GM19193 (cell line): ENCODE measurements around the gene CLIC4.

ENCODE experiments used
- POLR2A ChIP-seq: IDR thresholded peaks from 4 replicates; pipeline ENCODE4 v1.6.1; 2011; ENCODE audit not compliant: insufficient read depth, insufficient read length; ENCODE audit errors: extremely low read depth

Gene CLIC4

DNA sequence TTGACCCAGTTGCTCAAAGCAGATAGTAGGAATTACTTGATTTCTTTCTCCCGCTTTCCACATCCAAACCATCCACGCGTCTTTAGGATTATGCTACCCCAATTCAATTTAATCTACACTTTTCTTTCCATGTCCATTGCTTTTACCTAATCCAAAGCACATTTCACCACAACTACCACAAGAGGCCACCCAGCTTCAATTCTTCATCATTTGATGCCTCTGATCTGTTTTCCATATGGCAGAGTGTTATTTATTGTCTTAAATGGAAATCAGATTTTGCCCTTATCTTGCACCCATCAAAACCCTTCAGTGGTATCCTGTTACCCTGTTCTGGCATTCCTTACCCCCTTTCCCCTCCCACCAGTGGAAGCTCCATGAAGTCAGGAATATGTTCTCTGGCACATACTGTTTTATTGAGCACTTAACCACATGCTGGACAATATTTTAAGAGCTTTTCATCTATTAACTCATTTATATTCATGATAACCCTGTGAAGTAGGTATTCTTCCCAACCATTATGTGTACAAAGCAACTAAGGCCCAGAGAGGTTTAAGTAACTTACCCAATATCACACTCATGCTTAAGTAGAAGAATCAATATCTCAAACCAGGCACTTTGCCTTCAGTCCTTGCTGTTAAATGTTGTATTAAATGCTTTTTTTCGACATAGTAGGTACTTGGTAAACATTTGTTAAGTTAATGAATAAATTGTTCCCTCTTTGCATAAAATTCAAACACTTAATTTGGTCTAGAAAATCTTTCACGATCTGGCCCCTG, 34.6 kb downstream of the CLIC4 start:
- TF ChIP-seq POLR2A: no peak

DNA sequence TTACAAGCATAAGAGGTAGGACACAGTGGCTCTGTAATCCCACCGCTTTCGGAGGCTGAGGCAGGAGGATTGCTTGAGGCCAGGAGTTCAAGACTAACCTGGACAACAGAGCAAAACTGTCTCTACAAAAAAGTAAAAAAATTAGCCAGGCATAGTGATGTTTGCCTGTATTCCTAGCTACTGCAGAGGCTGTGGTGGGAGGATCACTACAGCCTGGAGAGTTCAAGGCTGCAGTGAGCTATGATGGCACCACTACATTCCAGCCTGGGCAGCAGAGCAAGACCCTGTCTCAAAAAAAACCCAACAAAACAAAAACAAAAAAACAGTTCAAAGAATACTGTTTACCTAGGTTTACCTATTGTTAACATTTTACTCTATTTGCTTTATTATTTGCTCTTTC, 37.4 kb downstream of the CLIC4 start:
- no peak for TF ChIP-seq POLR2A

DNA sequence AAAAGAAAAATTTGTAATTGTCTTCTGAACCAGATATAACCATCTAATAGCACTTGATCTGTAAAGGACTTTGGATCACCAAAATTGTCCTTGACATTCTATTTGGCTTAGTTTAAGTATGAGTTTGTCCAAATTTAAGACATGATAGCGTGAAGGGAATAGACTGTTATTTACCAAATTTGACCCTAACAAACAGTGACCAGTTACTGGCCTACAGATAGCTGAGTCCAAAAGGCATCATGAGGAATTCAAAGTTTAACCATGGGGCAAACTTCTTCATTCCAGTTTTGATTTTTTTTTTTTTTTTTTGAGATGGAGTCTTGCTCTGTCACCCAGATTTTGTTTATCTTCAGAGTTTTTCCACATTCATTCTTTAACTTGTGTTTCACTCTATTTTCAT, 38.5 kb downstream of the CLIC4 start:
- no peak for TF ChIP-seq POLR2A

DNA sequence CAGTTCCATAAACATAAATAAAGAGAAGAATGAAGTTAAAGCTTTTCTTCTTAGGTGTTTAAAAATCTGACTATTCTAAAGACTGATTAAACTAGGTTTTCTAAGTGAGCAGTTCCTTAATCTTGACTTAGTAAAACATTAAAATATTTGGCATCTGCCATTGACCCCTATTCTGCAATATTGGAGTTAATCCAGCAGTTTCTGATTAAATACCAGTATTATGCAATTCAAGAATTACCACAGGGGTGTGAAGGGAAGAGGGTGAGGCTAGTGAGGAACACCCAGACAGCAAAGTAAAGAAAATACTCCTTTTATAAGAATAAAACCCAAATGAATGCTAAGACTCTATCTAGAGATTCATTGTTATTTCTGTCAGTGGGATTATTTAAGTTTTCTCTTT, 40.9 kb downstream of the CLIC4 start:
- TF ChIP-seq POLR2A: no peak

DNA sequence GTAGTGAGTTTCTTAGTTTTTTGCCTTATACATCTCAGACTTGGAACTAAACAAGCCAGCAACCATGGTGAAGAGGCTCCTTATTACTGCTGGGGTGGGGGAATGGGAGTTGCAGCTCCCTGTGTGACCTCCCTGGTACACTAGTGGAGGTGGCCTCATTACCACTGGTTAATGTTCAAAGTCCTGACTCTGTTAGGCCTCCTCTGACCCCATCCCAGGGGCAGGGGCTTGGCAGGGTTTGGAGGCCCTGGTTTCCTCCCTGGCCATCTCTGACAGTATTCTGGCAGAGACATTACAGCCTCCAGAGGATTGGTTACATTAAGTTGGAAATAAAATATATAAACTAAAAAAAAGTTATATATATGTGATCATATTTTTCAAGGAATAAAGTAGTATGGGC, 45.2 kb downstream of the CLIC4 start:
- TF ChIP-seq POLR2A: no peak

DNA sequence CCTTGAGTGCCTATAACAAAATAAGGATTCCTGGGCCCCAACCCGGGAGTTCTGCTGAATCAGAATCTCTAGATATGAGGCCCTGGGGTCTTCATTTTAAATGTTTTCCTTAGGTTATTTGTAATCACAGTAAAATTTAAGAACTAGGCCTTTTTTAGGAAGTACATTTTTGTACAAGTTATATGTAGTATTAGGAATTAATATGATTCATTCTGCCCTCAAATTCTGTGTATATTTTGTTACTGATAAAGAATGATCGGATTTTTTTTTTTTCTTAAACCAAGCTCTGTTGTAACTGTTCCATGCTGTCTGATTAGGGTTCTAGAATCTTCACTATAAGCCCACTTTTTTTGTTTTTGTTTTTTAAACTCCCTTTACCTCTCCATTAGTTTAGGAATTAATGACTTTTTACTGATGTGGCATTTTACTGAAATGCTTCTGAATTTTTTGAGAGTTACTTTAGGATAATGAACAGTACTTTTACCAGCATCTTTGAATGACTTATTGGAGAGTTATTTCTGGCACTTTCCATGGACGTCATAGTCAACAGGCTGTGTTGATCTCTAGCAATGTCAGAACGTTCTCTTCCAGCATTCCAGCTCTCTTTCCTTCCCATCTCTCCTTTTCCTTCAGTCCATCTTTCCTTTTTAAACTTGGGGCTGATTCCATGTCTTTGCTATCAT, 48.3 kb downstream of the CLIC4 start:
- no peak for TF ChIP-seq POLR2A

DNA sequence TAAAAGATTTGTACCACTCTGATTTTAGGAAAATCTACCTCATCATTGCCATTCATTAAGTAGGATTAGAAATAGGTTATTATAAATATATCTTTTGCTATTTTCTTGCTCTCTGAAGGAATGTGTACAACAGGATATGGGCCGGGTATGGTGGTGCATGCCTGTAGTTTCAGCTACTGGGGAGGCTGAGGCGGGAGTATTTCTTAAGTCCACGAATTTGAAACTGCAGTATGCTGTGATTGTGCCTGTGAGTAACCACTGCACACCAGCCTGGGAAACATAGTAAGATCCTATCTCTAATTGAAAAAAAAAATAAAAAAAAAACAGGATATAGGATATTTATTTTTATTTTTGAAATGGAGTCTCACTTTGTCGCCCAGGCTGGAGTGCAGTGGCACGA, 50.0 kb downstream of the CLIC4 start:
- TF ChIP-seq POLR2A: no peak

DNA sequence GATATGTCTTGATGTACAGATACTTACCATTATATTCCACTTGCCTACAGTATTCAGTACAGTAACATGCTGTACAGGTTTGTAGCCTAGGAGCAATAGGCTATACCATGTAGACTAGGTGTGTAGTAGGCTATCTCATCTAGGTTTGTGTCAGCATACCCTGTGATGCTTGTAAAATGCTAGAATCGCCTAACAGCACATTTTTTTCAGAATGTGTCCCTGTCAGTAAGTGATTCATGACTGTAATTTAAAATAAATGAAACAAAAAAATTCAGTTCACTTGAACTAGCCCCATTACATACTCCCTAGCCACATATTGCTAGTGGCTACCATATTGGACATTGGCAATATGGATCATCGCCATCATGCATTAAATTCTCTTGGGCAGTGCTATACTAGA, 51.3 kb downstream of the CLIC4 start:
- no peak for TF ChIP-seq POLR2A

DNA sequence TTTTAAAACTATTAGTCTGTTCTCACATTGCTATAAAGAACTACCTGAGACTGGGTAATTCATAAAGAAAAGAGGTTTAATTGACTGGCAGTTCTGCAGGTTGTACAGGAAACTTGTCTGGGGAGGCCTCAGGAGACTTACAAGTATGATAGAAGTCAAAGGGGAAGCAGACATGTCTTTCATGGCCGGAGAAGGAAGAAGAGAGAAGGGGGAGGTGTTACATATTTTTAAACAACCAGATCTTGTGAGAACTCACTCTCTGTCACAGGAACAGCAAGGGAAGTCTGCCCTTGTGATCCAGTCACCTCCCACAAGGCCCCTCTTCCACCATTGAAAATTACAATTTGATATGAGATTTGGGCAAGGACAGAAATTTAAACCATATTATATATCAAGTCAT, 55.9 kb downstream of the CLIC4 start:
- TF ChIP-seq POLR2A: no peak

DNA sequence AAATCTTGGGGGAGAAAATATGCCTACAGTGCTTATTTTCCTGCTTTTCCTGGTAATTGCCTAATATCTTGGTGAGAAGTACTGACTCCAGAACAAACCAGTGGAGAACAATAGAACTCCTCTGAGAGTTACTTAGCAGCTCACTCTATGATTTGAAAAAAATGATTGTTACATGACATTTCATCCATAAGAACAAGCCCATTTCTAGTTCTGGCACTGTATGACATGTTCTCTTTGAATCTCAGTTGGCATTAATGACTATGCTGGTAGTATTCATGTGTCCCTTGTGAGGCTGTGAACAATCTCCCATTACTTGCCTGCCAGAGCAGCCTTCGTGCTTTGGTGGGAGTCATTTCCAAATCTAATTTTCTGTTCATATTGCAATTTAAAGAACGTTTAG, 58.0 kb downstream of the CLIC4 start:
- no peak for TF ChIP-seq POLR2A

DNA sequence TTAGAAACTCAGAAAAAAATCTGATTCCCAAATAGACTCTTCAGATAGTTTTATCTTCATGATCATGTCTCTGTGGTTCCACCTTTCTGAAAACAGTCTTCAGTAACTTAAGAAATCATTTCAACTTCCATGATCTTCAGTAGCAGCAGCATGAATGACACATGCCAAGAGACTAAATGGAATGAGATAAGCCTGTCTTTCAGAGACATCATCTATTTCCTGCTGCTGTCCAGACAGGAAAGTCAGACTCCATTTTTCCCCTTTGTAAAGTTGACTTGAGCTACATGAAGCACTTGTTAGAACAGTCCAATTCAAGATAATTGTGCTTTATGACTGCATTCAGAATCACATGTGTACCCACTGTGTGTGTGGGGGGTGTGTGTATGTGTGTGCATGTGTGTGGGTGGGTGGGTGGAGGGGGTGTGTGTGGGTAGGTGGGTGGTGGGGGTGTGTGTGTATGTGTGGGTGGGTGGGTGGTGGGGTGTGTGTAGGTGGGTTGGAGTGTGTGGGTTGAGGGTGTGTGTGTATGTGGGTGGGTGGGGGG, 58.8 kb downstream of the CLIC4 start:
- TF ChIP-seq POLR2A: no peak

DNA sequence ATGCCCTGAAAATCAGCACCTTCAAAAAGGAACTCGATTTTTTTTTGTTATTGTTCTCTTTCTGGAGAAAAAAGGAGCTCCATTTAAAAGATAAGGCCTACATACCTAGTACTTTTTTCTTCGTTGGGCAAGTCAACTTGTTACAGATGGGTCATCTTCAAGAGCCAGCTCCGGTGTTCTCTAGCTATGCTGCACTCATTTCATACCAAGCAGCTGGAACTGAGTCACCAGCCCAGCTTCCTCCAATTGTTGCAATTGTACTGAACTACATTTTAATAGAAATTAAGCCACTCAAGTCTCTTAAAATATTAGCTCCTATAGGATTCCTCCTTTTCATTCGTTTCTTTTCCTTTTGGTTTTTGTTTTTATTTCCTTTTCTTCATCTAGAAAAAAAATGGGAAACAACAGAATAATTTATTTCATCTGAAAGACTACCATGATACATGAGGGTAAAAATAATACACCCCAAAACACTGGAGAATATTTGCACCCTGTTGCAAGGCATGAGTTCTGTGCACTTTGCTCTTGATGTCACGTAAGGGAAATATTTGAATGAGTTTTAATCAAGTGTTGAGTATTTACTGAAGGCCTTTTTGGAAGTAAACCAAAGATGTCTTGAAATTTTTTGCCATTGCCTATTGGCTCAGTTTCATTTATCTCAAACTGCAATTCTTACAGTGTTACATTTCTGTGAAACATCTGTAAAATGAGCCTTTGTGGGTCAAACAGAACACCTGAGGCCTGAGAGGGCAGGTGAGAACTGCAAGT, 60.5 kb downstream of the CLIC4 start:
- TF ChIP-seq POLR2A: no peak

DNA sequence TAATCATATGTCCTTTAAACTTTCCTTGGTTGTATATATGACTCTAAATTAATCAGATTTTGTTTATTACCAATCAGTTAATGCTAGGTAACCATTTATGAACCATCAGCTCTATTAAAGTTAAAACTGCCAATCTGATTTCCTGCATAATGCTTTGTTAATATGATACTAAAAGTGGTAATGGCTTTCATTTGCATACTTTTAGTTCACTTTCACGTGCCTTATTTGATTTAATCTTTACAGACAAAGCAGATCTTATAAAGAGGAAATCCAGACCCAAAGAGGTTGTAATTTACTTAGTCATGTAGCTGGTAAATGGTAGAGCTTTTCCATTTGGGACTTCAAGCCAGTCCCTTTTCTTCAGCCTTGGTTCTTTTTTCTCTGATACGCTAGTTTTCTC, 61.3 kb downstream of the CLIC4 start:
- no peak for TF ChIP-seq POLR2A

DNA sequence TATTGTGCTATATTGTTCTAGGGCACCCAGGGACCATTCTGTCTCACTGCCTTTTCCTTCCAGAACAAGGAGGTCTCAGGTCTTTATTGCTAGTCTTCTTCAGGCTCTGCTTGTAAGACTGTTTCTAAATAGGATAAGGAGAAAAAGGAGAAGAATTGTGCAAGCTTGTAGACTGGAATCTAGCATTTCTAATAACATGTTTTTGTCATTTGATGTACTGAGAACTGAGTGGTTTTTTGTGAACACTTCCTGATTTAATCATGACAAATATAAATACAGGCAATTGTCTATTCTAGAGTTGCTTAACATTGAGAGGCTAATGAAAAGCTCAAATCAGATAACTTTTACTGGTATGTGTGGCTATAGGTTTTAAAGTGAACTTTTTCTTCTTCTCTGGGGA, 77.6 kb downstream of the CLIC4 start:
- no peak for TF ChIP-seq POLR2A

DNA sequence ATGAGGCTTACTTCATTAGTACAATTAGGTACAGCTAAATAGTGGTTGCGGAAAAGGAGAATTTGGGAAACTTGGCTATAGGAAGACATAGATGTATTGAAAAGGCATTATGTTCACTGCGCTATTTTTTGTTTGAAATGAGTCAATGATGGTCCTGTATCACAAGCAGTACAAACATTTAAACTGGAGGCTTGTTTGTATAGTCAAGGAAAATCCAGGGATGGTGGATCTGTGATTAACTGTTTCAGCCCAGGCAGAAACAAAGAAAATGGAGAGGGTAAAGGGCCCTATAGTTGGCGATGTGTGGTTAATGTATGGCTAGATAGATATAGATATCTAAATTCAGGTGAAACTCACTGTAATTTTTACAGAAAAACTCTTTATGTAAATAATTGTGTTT, 79.9 kb downstream of the CLIC4 start:
- no peak for TF ChIP-seq POLR2A

DNA sequence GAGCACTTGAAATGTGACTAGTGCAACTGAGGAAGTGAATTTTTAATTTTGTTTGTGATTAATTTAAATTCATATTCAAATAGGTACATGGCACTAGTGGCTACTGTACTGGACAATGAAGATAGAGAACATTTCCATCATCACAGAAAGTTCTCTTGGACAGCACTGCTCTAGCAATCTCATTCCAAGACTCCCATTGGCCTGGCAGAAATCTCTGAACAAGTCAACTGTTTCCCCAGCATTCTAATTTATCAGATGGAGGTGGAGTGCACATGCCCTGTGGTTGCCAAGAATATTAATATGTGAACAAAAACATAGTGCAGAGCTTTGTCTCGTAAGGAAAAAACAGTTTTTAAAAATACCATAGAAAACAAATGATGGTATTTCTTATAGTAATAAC, 81.3 kb downstream of the CLIC4 start:
- no peak for TF ChIP-seq POLR2A

DNA sequence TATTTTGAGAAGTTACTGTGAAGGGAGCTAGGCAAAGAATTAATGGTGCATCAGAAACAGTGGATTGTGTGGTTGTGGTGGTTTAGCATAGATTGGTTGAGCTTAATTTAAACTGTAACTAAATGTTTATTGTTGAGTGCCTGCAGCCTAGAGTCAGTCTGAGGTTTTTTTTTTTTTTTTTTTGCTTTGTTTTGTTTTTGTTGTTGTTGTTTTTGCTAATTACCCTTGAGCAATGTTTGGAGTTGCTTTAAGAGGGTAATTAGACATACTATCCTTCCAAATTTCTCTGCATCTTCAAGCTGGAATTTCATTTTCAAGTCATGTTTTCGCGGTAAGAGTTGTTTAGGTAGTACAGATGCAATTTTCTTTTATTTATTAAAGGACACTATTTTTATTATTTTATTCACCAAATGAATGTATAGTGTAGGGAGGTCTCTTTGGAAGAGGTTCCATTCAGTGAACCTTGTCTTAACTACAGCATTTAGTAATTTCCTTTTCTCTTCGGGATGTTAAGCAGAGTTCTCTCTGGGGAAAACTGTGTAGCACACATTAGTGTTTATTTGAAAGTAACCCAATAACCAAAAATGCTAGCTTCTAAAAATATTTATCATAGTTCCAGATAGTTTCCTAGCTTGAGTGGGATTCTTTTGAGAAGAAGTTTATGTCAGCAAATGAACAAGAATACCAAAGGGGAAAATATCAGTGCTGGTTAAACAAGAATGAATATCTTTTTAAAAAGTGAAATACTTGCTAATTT, 82.3 kb downstream of the CLIC4 start:
- TF ChIP-seq POLR2A: no peak
